Neural crest cell (in vitro differentiated cells): ENCODE results near the gene MGAT4C. TPM values are rescaled to one million over a fixed set of nuclear protein-coding genes. Genes with fewer than 3 reads are reported as not detected.

Experiments used
- DNase-seq: peaks from one replicate; pipeline ENCODE4 v3.0.0; 2021; ENCODE audit warnings: low read depth, mixed read lengths, low spot score
- H3K27ac Mint-ChIP-seq: one replicate; pipeline ENCODE4 v1.8.0; 2021; ENCODE audit warnings: mild to moderate bottlenecking, mixed read lengths; ENCODE audit not compliant: unreplicated experiment
- H3K27me3 Mint-ChIP-seq: 2 replicates; pipeline ENCODE4 v1.8.0; 2021; ENCODE audit warnings: low read depth, mild to moderate bottlenecking, mixed read lengths
- H3K36me3 Mint-ChIP-seq: 2 replicates; pipeline ENCODE4 v1.8.0; 2021; ENCODE audit warnings: low read depth, mild to moderate bottlenecking, mixed read lengths
- H3K4me1 Mint-ChIP-seq: 2 replicates; pipeline ENCODE4 v1.8.0; 2021; ENCODE audit warnings: mixed read lengths
- H3K4me3 Mint-ChIP-seq: one replicate; pipeline ENCODE4 v1.8.0; 2021; ENCODE audit warnings: mild to moderate bottlenecking, mixed read lengths
- H3K9me3 Mint-ChIP-seq: 2 replicates; pipeline ENCODE4 v1.8.0; 2021; ENCODE audit warnings: mixed read lengths
- total RNA-seq: library from RNA; stranded (reverse); gene quantifications from 2 replicates; pipeline ENCODE4 v1.2.1, GENCODE V29; 2021
- TF ChIP-seq, protein P1 (sequence below): fragments of 200-600 bp; sonication (generic); conservative IDR thresholded peaks from 2 replicates; pipeline ENCODE4 v1.5.0; 2021; ENCODE audit warnings: antibody characterized with exemption, mild to moderate bottlenecking

Gene MGAT4C
- total RNA-seq, 1 donor from 2014 or later = 0.07 TPM

GRCh38 chr12:86188226-86188625 is 68.0 kb downstream of the MGAT4C start:
- H3K27me3 Mint-ChIP-seq = no peaks in the 10 kb centered on the region
- no peaks in the 10 kb centered on the region for H3K4me1 Mint-ChIP-seq
- no peak overlapping the region for H3K4me3 Mint-ChIP-seq
- no peak for DNase-seq
- no peak overlapping the region for H3K27ac Mint-ChIP-seq
- H3K36me3 Mint-ChIP-seq = no peaks in the 10 kb centered on the region
- TF ChIP-seq, protein P1, sequence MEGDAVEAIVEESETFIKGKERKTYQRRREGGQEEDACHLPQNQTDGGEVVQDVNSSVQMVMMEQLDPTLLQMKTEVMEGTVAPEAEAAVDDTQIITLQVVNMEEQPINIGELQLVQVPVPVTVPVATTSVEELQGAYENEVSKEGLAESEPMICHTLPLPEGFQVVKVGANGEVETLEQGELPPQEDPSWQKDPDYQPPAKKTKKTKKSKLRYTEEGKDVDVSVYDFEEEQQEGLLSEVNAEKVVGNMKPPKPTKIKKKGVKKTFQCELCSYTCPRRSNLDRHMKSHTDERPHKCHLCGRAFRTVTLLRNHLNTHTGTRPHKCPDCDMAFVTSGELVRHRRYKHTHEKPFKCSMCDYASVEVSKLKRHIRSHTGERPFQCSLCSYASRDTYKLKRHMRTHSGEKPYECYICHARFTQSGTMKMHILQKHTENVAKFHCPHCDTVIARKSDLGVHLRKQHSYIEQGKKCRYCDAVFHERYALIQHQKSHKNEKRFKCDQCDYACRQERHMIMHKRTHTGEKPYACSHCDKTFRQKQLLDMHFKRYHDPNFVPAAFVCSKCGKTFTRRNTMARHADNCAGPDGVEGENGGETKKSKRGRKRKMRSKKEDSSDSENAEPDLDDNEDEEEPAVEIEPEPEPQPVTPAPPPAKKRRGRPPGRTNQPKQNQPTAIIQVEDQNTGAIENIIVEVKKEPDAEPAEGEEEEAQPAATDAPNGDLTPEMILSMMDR = no peak
- peaks cover 3% of the 10 kb centered on the region for H3K9me3 Mint-ChIP-seq

- H3K36me3 Mint-ChIP-seq = no peaks in the 10 kb centered on the region
- no peak overlapping the region for H3K4me3 Mint-ChIP-seq
- H3K27me3 Mint-ChIP-seq = no peaks in the 10 kb centered on the region
- no peak overlapping the region for H3K27ac Mint-ChIP-seq
- TF ChIP-seq, protein P1 = no peak
- no peak for DNase-seq
- H3K4me1 Mint-ChIP-seq = no peaks in the 10 kb centered on the region
- peaks cover 3% of the 10 kb centered on the region for H3K9me3 Mint-ChIP-seq
These were observed 69.7 kb downstream of the MGAT4C start for GRCh38 chr12:86186449-86186848.

DNA sequence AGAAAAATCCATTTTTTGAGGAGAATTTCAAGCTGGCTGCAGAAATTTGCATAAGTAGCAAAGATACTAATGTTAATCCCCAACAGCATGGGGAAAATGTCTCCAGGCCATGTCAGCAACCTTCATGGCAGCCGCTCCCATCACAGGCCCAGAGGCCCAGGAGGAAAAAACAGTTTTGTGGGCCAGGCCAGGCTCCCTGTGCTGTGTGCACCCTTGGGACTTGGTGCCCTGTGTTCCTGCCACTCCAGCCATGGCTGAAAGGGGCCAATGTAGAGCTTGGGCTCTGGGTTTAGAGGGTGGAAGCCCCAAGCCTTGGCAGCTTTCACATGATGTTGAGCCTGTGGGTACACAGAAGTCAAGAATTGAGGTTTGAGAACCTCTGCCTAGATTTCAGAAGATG is 76.3 kb downstream of the MGAT4C start:
- peaks cover 10% of the 10 kb centered on the region for H3K9me3 Mint-ChIP-seq
- H3K27me3 Mint-ChIP-seq = no peaks in the 10 kb centered on the region
- TF ChIP-seq, protein P1 = no peak
- DNase-seq = no peak
- H3K4me1 Mint-ChIP-seq = no peaks in the 10 kb centered on the region
- H3K36me3 Mint-ChIP-seq = no peaks in the 10 kb centered on the region
- no peak overlapping the region for H3K4me3 Mint-ChIP-seq
- no peak overlapping the region for H3K27ac Mint-ChIP-seq

GRCh38 chr12:86174188-86174587 is 82.0 kb downstream of the MGAT4C start:
- H3K4me1 Mint-ChIP-seq = no peaks in the 10 kb centered on the region
- TF ChIP-seq, protein P1 = no peak
- H3K4me3 Mint-ChIP-seq = no peak overlapping the region
- no peak for DNase-seq
- no peaks in the 10 kb centered on the region for H3K27me3 Mint-ChIP-seq
- no peaks in the 10 kb centered on the region for H3K9me3 Mint-ChIP-seq
- no peak overlapping the region for H3K27ac Mint-ChIP-seq
- H3K36me3 Mint-ChIP-seq = no peaks in the 10 kb centered on the region

GRCh38 chr12:86172913-86173443 is 83.2 kb downstream of the MGAT4C start:
- H3K27me3 Mint-ChIP-seq = no peaks in the 10 kb centered on the region
- no peaks in the 10 kb centered on the region for H3K4me1 Mint-ChIP-seq
- no peak for DNase-seq
- H3K36me3 Mint-ChIP-seq = no peaks in the 10 kb centered on the region
- no peak overlapping the region for H3K4me3 Mint-ChIP-seq
- TF ChIP-seq, protein P1 = no peak
- no peak overlapping the region for H3K27ac Mint-ChIP-seq
- H3K9me3 Mint-ChIP-seq = no peaks in the 10 kb centered on the region
